HEK293 (cell line): ENCODE data around the gene PHF13.
A peak's percentile ranks its signal among the peaks of the same experiment; 100 is the strongest.

Experiments used
- GLIS2 ChIP-seq: fragments of 450-650 bp; formaldehyde crosslinking; IDR thresholded peaks from 2 replicates; pipeline ENCODE4 v1.5.1; 2016; ENCODE audit warnings: missing biosample characterization, missing genetic modification characterization
- KLF17 ChIP-seq: fragments of 450-650 bp; formaldehyde crosslinking; IDR thresholded peaks from 2 replicates; pipeline ENCODE4 v1.5.1; 2016; ENCODE audit warnings: missing biosample characterization, missing genetic modification characterization
- KLF8 ChIP-seq: fragments of 450-650 bp; formaldehyde crosslinking; IDR thresholded peaks from 2 replicates; pipeline ENCODE4 v1.5.1; 2016; ENCODE audit warnings: missing biosample characterization, missing genetic modification characterization
- MEIS1 ChIP-seq: sonication (generic); formaldehyde crosslinking; IDR thresholded peaks from 2 replicates; pipeline ENCODE4 v1.8.1; 2022; ENCODE audit warnings: missing genetic modification reagents, mild to moderate bottlenecking, borderline replicate concordance
- PRDM10 ChIP-seq: fragments of 450-650 bp; formaldehyde crosslinking; IDR thresholded peaks from 2 replicates; pipeline ENCODE4 v1.5.1; 2016; ENCODE audit warnings: missing biosample characterization, missing genetic modification characterization
- PRDM4 ChIP-seq: fragments of 450-650 bp; formaldehyde crosslinking; IDR thresholded peaks from 2 replicates; pipeline ENCODE4 v1.5.1; 2017; ENCODE audit warnings: missing biosample characterization, missing genetic modification characterization
- RBAK ChIP-seq: fragments of 450-650 bp; formaldehyde crosslinking; IDR thresholded peaks from 2 replicates; pipeline ENCODE4 v1.5.1; 2016; ENCODE audit warnings: missing biosample characterization, missing genetic modification characterization
- SCRT1 ChIP-seq: fragments of 450-650 bp; formaldehyde crosslinking; IDR thresholded peaks from 2 replicates; pipeline ENCODE4 v1.5.1; 2016; ENCODE audit warnings: missing biosample characterization, missing genetic modification characterization, borderline replicate concordance
- WT1 ChIP-seq: fragments of 450-650 bp; formaldehyde crosslinking; IDR thresholded peaks from 2 replicates; pipeline ENCODE4 v1.5.1; 2016; ENCODE audit warnings: missing biosample characterization, missing genetic modification characterization
- YY1 ChIP-seq: fragments of 450-650 bp; formaldehyde crosslinking; IDR thresholded peaks from 2 replicates; pipeline ENCODE4 v1.5.1; 2018; ENCODE audit warnings: missing biosample characterization, missing genetic modification characterization
- ZNF221 ChIP-seq: fragments of 450-650 bp; formaldehyde crosslinking; IDR thresholded peaks from 2 replicates; pipeline ENCODE4 v1.5.1; 2017; ENCODE audit warnings: missing biosample characterization, missing genetic modification characterization, borderline replicate concordance
- ZNF24 ChIP-seq: fragments of 450-650 bp; formaldehyde crosslinking; IDR thresholded peaks from 2 replicates; pipeline ENCODE4 v1.5.1; 2016; ENCODE audit warnings: missing biosample characterization, missing genetic modification characterization
- ZNF302 ChIP-seq: fragments of 450-650 bp; formaldehyde crosslinking; IDR thresholded peaks from 2 replicates; pipeline ENCODE4 v1.5.1; 2016; ENCODE audit warnings: missing biosample characterization, missing genetic modification characterization, low read depth
- ZNF354C ChIP-seq: fragments of 450-650 bp; formaldehyde crosslinking; IDR thresholded peaks from 2 replicates; pipeline ENCODE4 v1.5.1; 2016; ENCODE audit warnings: missing biosample characterization, missing genetic modification characterization, low read depth, borderline replicate concordance
- ZNF37A ChIP-seq: fragments of 450-650 bp; IDR thresholded peaks from 2 replicates; pipeline ENCODE4 v1.5.1; 2018; ENCODE audit warnings: missing biosample characterization, missing genetic modification characterization
- ZNF416 ChIP-seq: fragments of 450-650 bp; formaldehyde crosslinking; IDR thresholded peaks from 2 replicates; pipeline ENCODE4 v1.5.1; 2016; ENCODE audit warnings: missing biosample characterization, missing genetic modification characterization
- ZNF426 ChIP-seq: fragments of 450-650 bp; formaldehyde crosslinking; IDR thresholded peaks from 2 replicates; pipeline ENCODE4 v1.5.1; 2017; ENCODE audit warnings: missing biosample characterization, missing genetic modification characterization, mild to moderate bottlenecking, inconsistent platforms, moderate library complexity
- ZNF501 ChIP-seq: fragments of 450-650 bp; formaldehyde crosslinking; IDR thresholded peaks from 2 replicates; pipeline ENCODE4 v1.5.1; 2016; ENCODE audit warnings: missing biosample characterization, missing genetic modification characterization
- ZNF518A ChIP-seq: fragments of 450-650 bp; formaldehyde crosslinking; conservative IDR thresholded peaks from 2 replicates; pipeline ENCODE4 v1.5.1; 2016; ENCODE audit warnings: low read depth, missing biosample characterization, missing genetic modification characterization
- ZNF530 ChIP-seq: fragments of 450-650 bp; formaldehyde crosslinking; IDR thresholded peaks from 2 replicates; pipeline ENCODE4 v1.5.1; 2016; ENCODE audit warnings: low read depth, missing biosample characterization, missing genetic modification characterization
- ZNF585B ChIP-seq: fragments of 450-650 bp; formaldehyde crosslinking; IDR thresholded peaks from 2 replicates; pipeline ENCODE4 v1.5.1; 2016; ENCODE audit warnings: missing biosample characterization, missing genetic modification characterization
- ZNF610 ChIP-seq: fragments of 450-650 bp; formaldehyde crosslinking; IDR thresholded peaks from 2 replicates; pipeline ENCODE4 v1.5.1; 2016; ENCODE audit warnings: missing biosample characterization, missing genetic modification characterization, borderline replicate concordance
- ZNF677 ChIP-seq: fragments of 450-650 bp; IDR thresholded peaks from 2 replicates; pipeline ENCODE4 v1.5.0; 2018; ENCODE audit warnings: missing biosample characterization, mild to moderate bottlenecking, missing genetic modification characterization, moderate library complexity
- ZNF704 ChIP-seq: fragments of 450-650 bp; formaldehyde crosslinking; IDR thresholded peaks from 2 replicates; pipeline ENCODE4 v1.5.1; 2016; ENCODE audit warnings: missing biosample characterization, missing genetic modification characterization
- ZNF792 ChIP-seq: fragments of 450-650 bp; formaldehyde crosslinking; IDR thresholded peaks from 2 replicates; pipeline ENCODE4 v1.5.1; 2016; ENCODE audit warnings: missing biosample characterization, missing genetic modification characterization
- ZXDB ChIP-seq: fragments of 450-650 bp; formaldehyde crosslinking; IDR thresholded peaks from 2 replicates; pipeline ENCODE4 v1.5.1; 2016; ENCODE audit warnings: missing biosample characterization, missing genetic modification characterization

The PHF13 gene

GRCh38 chr1:6624710-6625583 lies 11.4 kb downstream of the PHF13 start, which contains the start of gene THAP3 (continued):
- TF ChIP-seq ZNF426 (no peak), ZNF610 (tag by site-specific recombination) (no peak), KLF17 (peak; percentile 88), ZNF37A (tag by site-specific recombination) (no peak), GLIS2 (tag by site-specific recombination) (peak; percentile 89), ZNF585B (tag by site-specific recombination) (no peak), ZNF704 (tag by site-specific recombination) (no peak), ZXDB (peak; percentile 56; the same call in 1 of the 2 replicates), ZNF501 (tag by site-specific recombination) (peak; percentile 83), PRDM4 (tag by site-specific recombination) (no peak), ZNF530 (tag by site-specific recombination) (no peak), ZNF792 (tag by site-specific recombination) (no peak), PRDM10 (tag by site-specific recombination) (peak; percentile 98), ZNF24 (tag by site-specific recombination) (no peak), MEIS1 (CRISPR knock-in tag) (0 out of 2 replicates have a peak, but pooled peaks have one; percentile 45), ZNF416 (tag by site-specific recombination) (no peak), KLF8 (tag by site-specific recombination) (peak; percentile 88), ZNF302 (no peak), RBAK (tag by site-specific recombination) (no peak), YY1 (tag by site-specific recombination) (peak; percentile 90), ZNF354C (tag by site-specific recombination) (no peak), ZNF677 (no peak), SCRT1 (no peak), ZNF221 (tag by site-specific recombination) (no peak), ZNF518A (tag by site-specific recombination) (no peak), WT1 (tag by site-specific recombination) (peak; percentile 42; the same call in 1 of the 2 replicates)
